MCF 10A (cell line): Measurements from ENCODE around the gene P2RX1. TPM values are rescaled to one million over a fixed set of nuclear protein-coding genes. Genes with fewer than 3 reads are reported as not detected.
A peak's percentile ranks its signal among the peaks of the same experiment; 100 is the strongest.

Experiments
- BruUV-seq: library from RNA; stranded (reverse); fragments of 400-500 nt; replicated peaks from 2 replicates; lab custom pipeline; 2021; lab: Mats Ljungman, UMichigan
- CTCF ChIA-PET: fragments of 300-600 bp; sonication (Branson Sonifier 250); formaldehyde crosslinking; extraction: SDS; loops from one replicate; lab custom pipeline; 2021; ENCODE audit warnings: antibody characterized with exemption, inconsistent platforms; lab: Yijun Ruan, JAX
- POLR2A ChIA-PET: fragments of 300-600, 350-650 bp; sonication (Branson Sonifier 250); formaldehyde crosslinking; extraction: SDS; loops from one replicate; lab custom pipeline; 2020; ENCODE audit warnings: antibody characterized with exemption, inconsistent platforms; lab: Yijun Ruan, JAX
- DNase-seq: peaks from one replicate; pipeline ENCODE4 v3.0.0-alpha.2; 2018; ENCODE audit not compliant: unreplicated experiment
- H3K27ac Mint-ChIP-seq: one replicate; pipeline ENCODE4 v1.8.0; 2022; ENCODE audit warnings: mild to moderate bottlenecking, low read depth, mixed read lengths; ENCODE audit not compliant: unreplicated experiment
- H3K27me3 Mint-ChIP-seq: one replicate; pipeline ENCODE4 v1.8.0; 2022; ENCODE audit warnings: mixed read lengths; ENCODE audit not compliant: insufficient read depth, unreplicated experiment
- H3K36me3 Mint-ChIP-seq: one replicate; pipeline ENCODE4 v1.8.0; 2022; ENCODE audit warnings: mild to moderate bottlenecking, moderate library complexity, mixed read lengths; ENCODE audit not compliant: insufficient read depth, unreplicated experiment
- H3K4me1 Mint-ChIP-seq: one replicate; pipeline ENCODE4 v1.8.0; 2022; ENCODE audit warnings: mixed read lengths; ENCODE audit not compliant: insufficient read depth, unreplicated experiment
- H3K4me3 Mint-ChIP-seq: one replicate; pipeline ENCODE4 v1.8.0; 2022; ENCODE audit warnings: mild to moderate bottlenecking, moderate library complexity, mixed read lengths; ENCODE audit not compliant: unreplicated experiment
- H3K9me3 Mint-ChIP-seq: one replicate; pipeline ENCODE4 v1.8.0; 2022; ENCODE audit warnings: mixed read lengths; ENCODE audit not compliant: unreplicated experiment
- CTCF ChIP-seq: fragments of 200-600 bp; IDR thresholded peaks from one replicate; pipeline ENCODE4 v1.8.0; 2022; ENCODE audit warnings: antibody characterized with exemption, mild to moderate bottlenecking; ENCODE audit not compliant: unreplicated experiment
- intact Hi-C: fragments of 100-400 bp; cut with micrococcal nuclease; formaldehyde crosslinking; loops from 2 replicates; pipeline ENCODE4 v1.14.1; 2022
- total RNA-seq: library from RNA; stranded (reverse); gene quantifications from 2 replicates; pipeline ENCODE4 v1.2.3, GENCODE V29; 2022

P2RX1 gene
- total RNA-seq, 1 experiment from 2014 or later = not detected

DNA sequence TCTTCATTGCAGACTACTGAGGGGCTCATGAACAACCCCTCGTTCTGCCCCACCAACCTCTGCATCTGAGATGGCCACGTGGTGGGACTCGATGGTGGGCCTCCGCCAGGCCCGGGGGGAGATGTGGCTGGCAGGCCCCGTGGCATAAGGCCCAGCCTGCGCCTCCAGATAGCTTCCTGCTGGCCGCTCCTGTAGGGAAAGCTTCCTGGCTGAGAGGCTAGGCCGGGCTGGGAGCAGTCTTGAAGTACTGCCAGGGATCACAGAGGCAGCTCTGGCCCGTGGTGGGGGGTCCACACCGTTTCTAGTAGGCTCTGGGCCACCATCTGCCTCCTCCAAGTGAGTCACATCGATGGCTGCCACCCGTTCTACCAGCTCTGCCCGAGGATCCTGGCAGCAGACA, 31.0 kb downstream of the P2RX1 start:
- H3K4me1 Mint-ChIP-seq = peaks cover 20% of the 10 kb centered on the region
- no peaks in the 10 kb centered on the region for H3K27me3 Mint-ChIP-seq
- no peak overlapping the region for H3K27ac Mint-ChIP-seq
- BruUV-seq = no TSS peak
- intact Hi-C loops = no loop called here
- CTCF ChIA-PET = interaction anchor here (2.0 kb wide), 1 partner anchor 21 kb away, joined by 9 read pairs; no protein-coding TSS in a partner anchor
- POLR2A ChIA-PET = interaction anchor here (0.9 kb wide), 1 partner anchor 108 kb away, joined by 3 read pairs; no protein-coding TSS in a partner anchor
- H3K36me3 Mint-ChIP-seq = peaks cover 33% of the 10 kb centered on the region
- DNase-seq = no peak
- TF ChIP-seq CTCF = no peak
- H3K4me3 Mint-ChIP-seq = no peak overlapping the region
- H3K9me3 Mint-ChIP-seq = no peaks in the 10 kb centered on the region

DNA sequence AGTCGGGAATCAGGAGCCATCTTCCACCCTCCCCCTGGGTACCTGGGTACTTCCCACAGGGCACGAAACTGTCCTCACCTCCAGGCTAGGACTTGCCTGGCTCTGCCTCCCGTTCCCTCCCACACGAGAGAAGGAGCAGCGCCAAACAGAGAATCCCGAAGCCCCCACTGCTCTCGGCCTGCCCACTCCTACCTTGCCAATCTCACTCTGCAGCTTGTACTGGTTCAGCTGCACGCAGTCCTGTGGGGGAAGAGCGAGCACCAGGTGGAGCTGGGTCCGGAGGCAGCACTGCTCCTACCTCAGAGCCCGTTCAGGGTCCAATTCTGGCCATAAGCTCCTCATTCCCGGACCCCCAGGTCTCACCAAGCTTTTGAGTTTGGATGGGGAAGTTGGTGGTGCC, 32.1 kb downstream of the P2RX1 start:
- H3K4me1 Mint-ChIP-seq = peaks cover 17% of the 10 kb centered on the region
- no TSS peak for BruUV-seq
- POLR2A ChIA-PET = interaction anchor here (0.6 kb wide), 1 partner anchor 15 kb away, joined by 3 read pairs; no protein-coding TSS in a partner anchor
- peaks cover 38% of the 10 kb centered on the region for H3K36me3 Mint-ChIP-seq
- H3K27ac Mint-ChIP-seq = no peak overlapping the region
- intact Hi-C loops = no loop called here
- no peak for TF ChIP-seq CTCF
- H3K27me3 Mint-ChIP-seq = no peaks in the 10 kb centered on the region
- CTCF ChIA-PET = interaction anchor here (0.7 to 2.0 kb wide), 2 partner anchors 20 to 51 kb away, joined by 3 to 9 read pairs; no protein-coding TSS in a partner anchor
- H3K4me3 Mint-ChIP-seq = no peak overlapping the region
- no peaks in the 10 kb centered on the region for H3K9me3 Mint-ChIP-seq
- DNase-seq = no peak

DNA sequence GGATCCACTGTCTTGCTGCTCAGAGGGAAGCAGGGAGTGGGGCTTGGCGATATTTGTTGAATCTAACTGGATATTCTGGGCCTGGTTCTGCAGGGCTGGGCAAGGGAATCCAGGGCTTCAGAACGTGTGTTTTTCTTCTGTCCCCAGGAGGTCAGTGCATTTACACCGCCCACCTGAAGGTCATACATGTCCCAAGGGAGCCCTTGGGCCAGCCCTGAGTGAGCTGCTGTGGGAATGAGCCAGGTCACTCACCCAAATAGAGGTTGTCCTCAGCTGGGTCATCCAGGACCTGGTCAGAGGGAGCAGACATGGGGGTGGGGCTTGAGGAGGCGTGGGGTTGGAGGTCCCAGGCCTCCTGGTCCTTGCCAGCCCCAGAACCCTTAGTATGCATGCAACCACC, 34.0 kb downstream of the P2RX1 start:
- Mint-ChIP-seq H3K36me3 (peaks cover 41% of the 10 kb centered on the region), H3K4me1 (peaks cover 4% of the 10 kb centered on the region), H3K27ac (no peak overlapping the region), H3K9me3 (no peaks in the 10 kb centered on the region), H3K4me3 (no peak overlapping the region), H3K27me3 (no peaks in the 10 kb centered on the region)
- no peak for TF ChIP-seq CTCF
- DNase-seq = no peak
- ChIA-PET CTCF (interaction anchor here (1.3 to 1.8 kb wide), 2 partner anchors 32 to 56 kb away, joined by 5 to 6 read pairs; no protein-coding TSS in a partner anchor), POLR2A (no interaction called here)
- BruUV-seq = no TSS peak
- intact Hi-C loops = no loop called here

DNA sequence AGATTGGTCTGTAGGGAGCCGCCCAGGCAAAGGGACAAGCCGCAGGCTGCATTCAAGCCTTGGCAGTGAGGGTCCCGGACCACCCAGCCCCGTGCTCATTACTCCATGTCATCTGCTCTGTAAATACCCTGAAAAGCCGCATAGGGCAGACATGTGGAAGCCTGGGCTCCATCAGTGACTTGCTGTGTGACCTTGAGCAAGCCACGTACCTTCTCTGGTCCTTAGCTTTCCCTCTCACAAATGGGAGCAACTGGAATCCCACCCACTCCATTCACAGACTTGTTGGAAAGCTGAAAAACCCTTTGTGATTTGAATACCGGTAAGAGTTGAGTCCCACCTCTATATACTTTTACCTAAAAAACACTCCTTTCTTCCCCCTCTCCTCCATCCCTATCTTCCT, 35.3 kb downstream of the P2RX1 start:
- CTCF ChIA-PET = interaction anchor here (0.5 kb wide), 2 partner anchors 118 to 1926 kb away, joined by 4 to 7 read pairs; no protein-coding TSS in a partner anchor
- H3K4me3 Mint-ChIP-seq = no peak overlapping the region
- BruUV-seq = no TSS peak
- no peaks in the 10 kb centered on the region for H3K4me1 Mint-ChIP-seq
- DNase-seq = no peak
- POLR2A ChIA-PET = interaction anchor here (0.7 kb wide), 1 partner anchor 292 kb away, joined by 3 read pairs; no protein-coding TSS in a partner anchor
- TF ChIP-seq CTCF = no peak
- intact Hi-C loops = no loop called here
- peaks cover 40% of the 10 kb centered on the region for H3K36me3 Mint-ChIP-seq
- no peaks in the 10 kb centered on the region for H3K27me3 Mint-ChIP-seq
- no peaks in the 10 kb centered on the region for H3K9me3 Mint-ChIP-seq
- peak overlapping the region; percentile 36 for H3K27ac Mint-ChIP-seq
